ENCODE measurements around the gene C5. TPM values are rescaled to one million over a fixed set of nuclear protein-coding genes. Genes with fewer than 3 reads are reported as not detected.

Gene C5
- total RNA-seq, 1 donor from 2014 or later, result 0.63 TPM

- no peak for TF ChIP-seq CTCF (IDR thresholded peaks at IDR 0.05; ENCODE audit: insufficient read depth, low read length, poor library complexity, severe bottlenecking)
- H3K36me3 ChIP-seq (ENCODE audit: control insufficient read depth, insufficient read depth, low read length), result no peaks in the 10 kb centered on the region
- H3K27me3 ChIP-seq (ENCODE audit: control insufficient read depth, insufficient read depth, low read length), result no peaks in the 10 kb centered on the region
- peak; percentile 83 for DNase-seq (ENCODE audit: low read depth)
- no peak overlapping the region for H3K4me3 ChIP-seq (ENCODE audit: low read depth, low read length)
These were observed 124.3 kb downstream of the C5 start for GRCh38 chr9:120925535-120926396.

- H3K4me3 ChIP-seq (ENCODE audit: low read depth, low read length), result no peak overlapping the region
- no peaks in the 10 kb centered on the region for H3K36me3 ChIP-seq (ENCODE audit: control insufficient read depth, insufficient read depth, low read length)
- no peak for DNase-seq (ENCODE audit: low read depth)
- no peaks in the 10 kb centered on the region for H3K27me3 ChIP-seq (ENCODE audit: control insufficient read depth, insufficient read depth, low read length)
- TF ChIP-seq CTCF (IDR thresholded peaks at IDR 0.05; ENCODE audit: insufficient read depth, low read length, poor library complexity, severe bottlenecking), result no peak
These were observed 125.2 kb downstream of the C5 start for GRCh38 chr9:120924698-120925534.

GRCh38 chr9:120923620-120924328, 126.3 kb downstream of the C5 start:
- DNase-seq (ENCODE audit: low read depth), result no peak
- no peaks in the 10 kb centered on the region for H3K36me3 ChIP-seq (ENCODE audit: control insufficient read depth, insufficient read depth, low read length)
- no peak overlapping the region for H3K4me3 ChIP-seq (ENCODE audit: low read depth, low read length)
- TF ChIP-seq CTCF (IDR thresholded peaks at IDR 0.05; ENCODE audit: insufficient read depth, low read length, poor library complexity, severe bottlenecking), result no peak
- no peaks in the 10 kb centered on the region for H3K27me3 ChIP-seq (ENCODE audit: control insufficient read depth, insufficient read depth, low read length)

- no peaks in the 10 kb centered on the region for H3K36me3 ChIP-seq (ENCODE audit: control insufficient read depth, insufficient read depth, low read length)
- H3K27me3 ChIP-seq (ENCODE audit: control insufficient read depth, insufficient read depth, low read length), result no peaks in the 10 kb centered on the region
- DNase-seq (ENCODE audit: low read depth), result no peak
- no peak overlapping the region for H3K4me3 ChIP-seq (ENCODE audit: low read depth, low read length)
- TF ChIP-seq CTCF (IDR thresholded peaks at IDR 0.05; ENCODE audit: insufficient read depth, low read length, poor library complexity, severe bottlenecking), result no peak
These were observed 127.5 kb downstream of the C5 start for GRCh38 chr9:120922404-120923195.

GRCh38 chr9:120921661-120922181, 128.4 kb downstream of the C5 start:
- no peak for TF ChIP-seq CTCF (IDR thresholded peaks at IDR 0.05; ENCODE audit: insufficient read depth, low read length, poor library complexity, severe bottlenecking)
- Histone ChIP-seq H3K4me3 (ENCODE audit: low read depth, low read length) (no peak overlapping the region), H3K27me3 (ENCODE audit: control insufficient read depth, insufficient read depth, low read length) (no peaks in the 10 kb centered on the region), H3K36me3 (ENCODE audit: control insufficient read depth, insufficient read depth, low read length) (no peaks in the 10 kb centered on the region)
- no peak for DNase-seq (ENCODE audit: low read depth)
